Measurements from ENCODE around the gene FHOD3. TPM values are rescaled to one million over a fixed set of nuclear protein-coding genes. Genes with fewer than 3 reads are reported as not detected.

The FHOD3 gene
- total and polyA plus RNA-seq, 4 donors: 0.57 to 1.3 (median 1.2) TPM; not detected in 1

DNA sequence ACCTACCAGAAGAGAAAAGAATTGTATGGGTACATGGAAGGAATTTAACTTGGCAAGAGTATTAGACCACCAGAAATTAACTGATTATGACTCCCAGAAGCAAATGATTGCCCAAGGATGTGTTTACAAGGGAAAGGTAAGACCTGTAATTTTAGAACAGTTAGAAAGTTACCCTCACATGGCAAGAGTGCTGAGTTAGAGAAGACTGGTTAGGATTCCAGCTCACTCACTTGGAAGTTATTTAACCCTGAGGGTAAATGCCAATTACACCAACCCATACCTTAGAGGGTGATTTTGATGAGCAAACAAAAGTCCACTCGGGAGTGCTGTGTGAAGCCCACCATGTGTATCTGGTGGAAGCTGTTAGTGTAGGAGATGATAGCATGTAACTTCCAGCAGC, 361.1 kb downstream of the FHOD3 start:
- no peaks in the 10 kb centered on the region for H3K9me3 ChIP-seq (ENCODE audit: control insufficient read depth in 4 of 4, low read length in 3 of 4)
- no peak for DNase-seq (ENCODE audit: low spot score)
- no peak for TF ChIP-seq EGR1 (IDR thresholded peaks at IDR 0.05; ENCODE audit: low read depth in 2 of 2)
- TF ChIP-seq, protein P1, sequence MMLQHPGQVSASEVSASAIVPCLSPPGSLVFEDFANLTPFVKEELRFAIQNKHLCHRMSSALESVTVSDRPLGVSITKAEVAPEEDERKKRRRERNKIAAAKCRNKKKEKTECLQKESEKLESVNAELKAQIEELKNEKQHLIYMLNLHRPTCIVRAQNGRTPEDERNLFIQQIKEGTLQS (IDR thresholded peaks at IDR 0.05): no peak
- TF ChIP-seq FOXA1 (IDR thresholded peaks at IDR 0.05): no peak
- WGBS: 63% methylated on average over 1 of the region's 1 CpG
- no peaks in the 10 kb centered on the region for H3K4me1 ChIP-seq (ENCODE audit: control insufficient read depth in 4 of 4, insufficient read depth in 4 of 4, low read length in 3 of 4)
- peaks cover 0 to 3% (median 0%) of the 10 kb centered on the region in 4 donors for H3K27me3 ChIP-seq (ENCODE audit: control insufficient read depth in 4 of 4, insufficient read depth in 4 of 4, low read length in 3 of 4)
- no peak overlapping the region for H3K27ac ChIP-seq (ENCODE audit: low read depth in 1 of 2, low read length in 2 of 2)
- no peaks in the 10 kb centered on the region for H3K36me3 ChIP-seq (ENCODE audit: control insufficient read depth in 4 of 4, insufficient read depth in 3 of 4, low read depth in 1 of 4, low read length in 3 of 4)
- no peak overlapping the region for H3K9ac ChIP-seq (ENCODE audit: low read depth in 1 of 2, low read length in 2 of 2)
- H3K4me3 ChIP-seq (ENCODE audit: low read depth in 1 of 3, low read length in 3 of 3): no peak overlapping the region

DNA sequence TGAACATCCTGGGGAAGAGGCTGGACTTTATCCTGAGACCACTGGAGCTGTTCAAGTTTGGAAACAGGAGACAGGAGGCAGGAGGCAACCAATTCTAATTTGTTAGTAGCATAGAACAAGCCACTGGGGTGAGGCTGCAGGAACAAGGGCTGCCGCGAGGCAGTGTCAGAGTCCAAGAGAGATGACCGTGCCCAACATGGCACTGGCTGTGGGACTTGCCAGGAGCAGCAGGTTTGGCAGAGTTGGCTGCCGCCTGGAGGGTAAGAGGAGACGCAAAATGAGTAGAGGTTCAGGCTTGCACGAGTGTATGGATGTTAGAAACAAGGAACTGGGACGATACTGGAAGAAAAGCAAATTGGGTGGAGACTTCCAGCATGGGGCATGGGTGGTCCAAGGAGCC, 362.8 kb downstream of the FHOD3 start:
- H3K9ac ChIP-seq (ENCODE audit: low read depth in 1 of 2, low read length in 2 of 2): no peak overlapping the region
- no peaks in the 10 kb centered on the region for H3K36me3 ChIP-seq (ENCODE audit: control insufficient read depth in 4 of 4, insufficient read depth in 3 of 4, low read depth in 1 of 4, low read length in 3 of 4)
- TF ChIP-seq RAD21 (IDR thresholded peaks at IDR 0.05) (no peak), JUND (IDR thresholded peaks at IDR 0.05) (no peak), FOXA2 (IDR thresholded peaks at IDR 0.05) (no peak), HNF4G (IDR thresholded peaks at IDR 0.05) (no peak), FOXA1 (IDR thresholded peaks at IDR 0.05) (no peak), EGR1 (IDR thresholded peaks at IDR 0.05; ENCODE audit: low read depth in 2 of 2) (no peak), SP1 (IDR thresholded peaks at IDR 0.05) (no peak), RXRA (IDR thresholded peaks at IDR 0.05) (no peak), TAF1 (conservative IDR thresholded peaks at IDR 0.05) (no peak), YY1 (IDR thresholded peaks at IDR 0.05) (no peak), NR2F2 (IDR thresholded peaks at IDR 0.05) (no peak), HNF4A (conservative IDR thresholded peaks at IDR 0.05) (no peak), GABPA (IDR thresholded peaks at IDR 0.05 in 1 of 2, conservative IDR thresholded peaks at IDR 0.05 in 1 of 2) (no peak)
- TF ChIP-seq, protein P2, sequence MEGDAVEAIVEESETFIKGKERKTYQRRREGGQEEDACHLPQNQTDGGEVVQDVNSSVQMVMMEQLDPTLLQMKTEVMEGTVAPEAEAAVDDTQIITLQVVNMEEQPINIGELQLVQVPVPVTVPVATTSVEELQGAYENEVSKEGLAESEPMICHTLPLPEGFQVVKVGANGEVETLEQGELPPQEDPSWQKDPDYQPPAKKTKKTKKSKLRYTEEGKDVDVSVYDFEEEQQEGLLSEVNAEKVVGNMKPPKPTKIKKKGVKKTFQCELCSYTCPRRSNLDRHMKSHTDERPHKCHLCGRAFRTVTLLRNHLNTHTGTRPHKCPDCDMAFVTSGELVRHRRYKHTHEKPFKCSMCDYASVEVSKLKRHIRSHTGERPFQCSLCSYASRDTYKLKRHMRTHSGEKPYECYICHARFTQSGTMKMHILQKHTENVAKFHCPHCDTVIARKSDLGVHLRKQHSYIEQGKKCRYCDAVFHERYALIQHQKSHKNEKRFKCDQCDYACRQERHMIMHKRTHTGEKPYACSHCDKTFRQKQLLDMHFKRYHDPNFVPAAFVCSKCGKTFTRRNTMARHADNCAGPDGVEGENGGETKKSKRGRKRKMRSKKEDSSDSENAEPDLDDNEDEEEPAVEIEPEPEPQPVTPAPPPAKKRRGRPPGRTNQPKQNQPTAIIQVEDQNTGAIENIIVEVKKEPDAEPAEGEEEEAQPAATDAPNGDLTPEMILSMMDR (IDR thresholded peaks at IDR 0.05; ENCODE audit: low read depth, low read length, missing input control): no peak
- TF ChIP-seq, protein P3, sequence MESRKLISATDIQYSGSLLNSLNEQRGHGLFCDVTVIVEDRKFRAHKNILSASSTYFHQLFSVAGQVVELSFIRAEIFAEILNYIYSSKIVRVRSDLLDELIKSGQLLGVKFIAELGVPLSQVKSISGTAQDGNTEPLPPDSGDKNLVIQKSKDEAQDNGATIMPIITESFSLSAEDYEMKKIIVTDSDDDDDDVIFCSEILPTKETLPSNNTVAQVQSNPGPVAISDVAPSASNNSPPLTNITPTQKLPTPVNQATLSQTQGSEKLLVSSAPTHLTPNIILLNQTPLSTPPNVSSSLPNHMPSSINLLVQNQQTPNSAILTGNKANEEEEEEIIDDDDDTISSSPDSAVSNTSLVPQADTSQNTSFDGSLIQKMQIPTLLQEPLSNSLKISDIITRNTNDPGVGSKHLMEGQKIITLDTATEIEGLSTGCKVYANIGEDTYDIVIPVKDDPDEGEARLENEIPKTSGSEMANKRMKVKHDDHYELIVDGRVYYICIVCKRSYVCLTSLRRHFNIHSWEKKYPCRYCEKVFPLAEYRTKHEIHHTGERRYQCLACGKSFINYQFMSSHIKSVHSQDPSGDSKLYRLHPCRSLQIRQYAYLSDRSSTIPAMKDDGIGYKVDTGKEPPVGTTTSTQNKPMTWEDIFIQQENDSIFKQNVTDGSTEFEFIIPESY (IDR thresholded peaks at IDR 0.05): no peak
- TF ChIP-seq, protein P4, sequence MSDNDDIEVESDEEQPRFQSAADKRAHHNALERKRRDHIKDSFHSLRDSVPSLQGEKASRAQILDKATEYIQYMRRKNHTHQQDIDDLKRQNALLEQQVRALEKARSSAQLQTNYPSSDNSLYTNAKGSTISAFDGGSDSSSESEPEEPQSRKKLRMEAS (IDR thresholded peaks at IDR 0.05): no peak
- TF ChIP-seq, protein P1 (IDR thresholded peaks at IDR 0.05): no peak
- 87% methylated on average over 7 of the region's 7 CpGs for WGBS
- no peak overlapping the region for H3K4me3 ChIP-seq (ENCODE audit: low read depth in 1 of 3, low read length in 3 of 3)
- DNase-seq (ENCODE audit: low spot score): no peak
- no peaks in the 10 kb centered on the region for H3K4me1 ChIP-seq (ENCODE audit: control insufficient read depth in 4 of 4, insufficient read depth in 4 of 4, low read length in 3 of 4)
- H3K27ac ChIP-seq (ENCODE audit: low read depth in 1 of 2, low read length in 2 of 2): no peak overlapping the region
- H3K9me3 ChIP-seq (ENCODE audit: control insufficient read depth in 4 of 4, low read length in 3 of 4): no peaks in the 10 kb centered on the region
- peaks cover 0 to 3% (median 0%) of the 10 kb centered on the region in 4 donors for H3K27me3 ChIP-seq (ENCODE audit: control insufficient read depth in 4 of 4, insufficient read depth in 4 of 4, low read length in 3 of 4)
